HCT116 (cell line): Measurements from ENCODE around the gene GTF3C4. TPM values are rescaled to one million over a fixed set of nuclear protein-coding genes. Genes with fewer than 3 reads are reported as not detected.

Experiments
- ATAC-seq: fragments of 200-7000 bp; cut with Tn5 transposase; 2 replicates; pipeline ENCODE4 v1.9.1; 2020; ENCODE audit warnings: mild to moderate bottlenecking, moderate library complexity
- BruUV-seq: library from RNA; stranded (reverse); fragments of 400-500 nt; replicated peaks from 2 replicates; lab custom pipeline; 2021; lab: Mats Ljungman, UMichigan
- CTCF ChIA-PET: fragments of 300-600 bp; sonication (Branson Sonifier 250); formaldehyde crosslinking; loops from one replicate; lab custom pipeline; 2021; ENCODE audit warnings: antibody characterized with exemption; lab: Charles Lee
- POLR2A ChIA-PET: fragments of 300-600, 350-600 bp; sonication (Branson Sonifier 250); formaldehyde crosslinking; loops from one replicate; lab custom pipeline; 2021; ENCODE audit warnings: antibody characterized with exemption; lab: Charles Lee
- RAD21 ChIA-PET, 2 experiments: fragments of 300-600 bp; sonication (Branson Sonifier 250); formaldehyde crosslinking; loops; one replicate each; lab custom pipeline; 2023; ENCODE audit warnings: low total read pairs in 2 of 2; ENCODE audit not compliant: uncharacterized antibody in 2 of 2, unreplicated experiment in 2 of 2, low non-redundant PET in 1 of 2; lab: Charles Lee
- DNase-seq: peaks from one replicate; pipeline ENCODE4 v3.0.0-alpha.2; 2010; ENCODE audit warnings: low read depth, low spot score
- H2AFZ ChIP-seq: fragments of 200-600 bp; shearing (Covaris generic), sonication (generic); 2 replicates; pipeline ENCODE4 v1.6.1; 2017; ENCODE audit warnings: low read depth, mixed run types, mixed read lengths, antibody characterized with exemption, low read length; ENCODE audit not compliant: poor library complexity, severe bottlenecking
- H3K27ac ChIP-seq: 2 replicates; pipeline ENCODE4 v1.5.1; 2012; ENCODE audit warnings: low read depth, low read length
- H3K27me3 ChIP-seq: fragments of 200-600 bp; sonication (generic); 2 replicates; pipeline ENCODE4 v1.6.1; 2016; ENCODE audit warnings: mixed run types, low read length, mixed read lengths; ENCODE audit not compliant: insufficient read depth
- H3K36me3 ChIP-seq, 2 experiments: fragments of 200-500 bp in 1 of 2; fragments of 200-600 bp in 1 of 2; sonication (Bioruptor generic) in 1 of 2; sonication (generic) in 1 of 2; 2 replicates each; pipeline versions ENCODE4 v1.5.1 to v1.6.1; 2014 to 2016; ENCODE audit warnings: low read length in 2 of 2, inconsistent platforms in 1 of 2, mixed read lengths in 1 of 2, mixed run types in 1 of 2; ENCODE audit not compliant: insufficient read depth in 2 of 2, control insufficient read depth in 1 of 2
- H3K4me1 ChIP-seq, 2 experiments: fragments of 200-600 bp in 1 of 2; sonication (generic) in 1 of 2; 2 replicates each; pipeline versions ENCODE4 v1.5.1 to v1.6.1; 2012 to 2017; ENCODE audit warnings: low read length in 2 of 2, inconsistent platforms in 1 of 2, mild to moderate bottlenecking in 1 of 2, mixed read lengths in 1 of 2, mixed run types in 1 of 2, moderate library complexity in 1 of 2; ENCODE audit not compliant: insufficient read depth in 2 of 2, control insufficient read depth in 1 of 2
- H3K4me2 ChIP-seq: fragments of 200-600 bp; sonication (generic); 2 replicates; pipeline ENCODE4 v1.6.1; 2017; ENCODE audit warnings: mixed run types, low read length, mixed read lengths
- H3K4me3 ChIP-seq, 2 experiments: fragments of 200-600 bp in 1 of 2; sonication (generic) in 1 of 2; replicated peaks in 1 of 2; 2 replicates each; pipeline ENCODE4 v1.5.1; 2011 to 2016; ENCODE audit warnings: low read length in 2 of 2, control low read depth in 1 of 2, low read depth in 1 of 2, mild to moderate bottlenecking in 1 of 2, mixed read lengths in 1 of 2, mixed run types in 1 of 2
- H3K79me2 ChIP-seq: fragments of 200-600 bp; sonication (generic); 2 replicates; pipeline ENCODE4 v1.6.1; 2017; ENCODE audit warnings: mild to moderate bottlenecking, mixed run types, low read length, moderate library complexity, mixed read lengths; ENCODE audit not compliant: insufficient read depth
- H3K9ac ChIP-seq: fragments of 200-600 bp; sonication (generic); 2 replicates; pipeline ENCODE4 v1.6.1; 2016; ENCODE audit warnings: low read length, mixed read lengths
- H3K9me2 ChIP-seq: fragments of 200-600 bp; sonication (generic), shearing (Covaris generic); 2 replicates; pipeline ENCODE4 v1.6.1; 2017; ENCODE audit warnings: mixed run types, mild to moderate bottlenecking, moderate library complexity; ENCODE audit not compliant: insufficient read depth
- H3K9me3 ChIP-seq, 2 experiments: fragments of 200-500 bp in 1 of 2; fragments of 200-600 bp in 1 of 2; sonication (Bioruptor generic) in 1 of 2; sonication (generic) in 1 of 2; 2 replicates each; pipeline ENCODE4 v1.6.1; 2014 to 2017; ENCODE audit warnings: low read length in 2 of 2, mixed read lengths in 2 of 2, inconsistent platforms in 1 of 2, low read depth in 1 of 2, mild to moderate bottlenecking in 1 of 2, mixed run types in 1 of 2, moderate library complexity in 1 of 2; ENCODE audit not compliant: control insufficient read depth in 1 of 2, insufficient read depth in 1 of 2
- H4K20me1 ChIP-seq: fragments of 200-600 bp; sonication (generic), shearing (Covaris generic); 2 replicates; pipeline ENCODE4 v1.6.1; 2017; ENCODE audit warnings: mixed run types, mild to moderate bottlenecking, moderate library complexity; ENCODE audit not compliant: insufficient read depth
- ATF3 ChIP-seq: IDR thresholded peaks from 2 replicates; pipeline ENCODE4 v1.6.1; 2012
- CBX3 ChIP-seq: IDR thresholded peaks from 2 replicates; pipeline ENCODE4 v1.6.1; 2012; ENCODE audit warnings: low read depth
- CEBPB ChIP-seq: IDR thresholded peaks from 2 replicates; pipeline ENCODE4 v1.6.1; 2012; ENCODE audit warnings: low read depth
- EGR1 ChIP-seq: IDR thresholded peaks from 2 replicates; pipeline ENCODE4 v1.6.1; 2012; ENCODE audit warnings: low read depth
- ELF1 ChIP-seq: IDR thresholded peaks from 2 replicates; pipeline ENCODE4 v1.6.1; 2012; ENCODE audit warnings: low read depth, borderline replicate concordance
- EZH2 ChIP-seq: fragments of 200-600 bp; sonication (generic); IDR thresholded peaks from 2 replicates; pipeline ENCODE4 v1.6.1; 2017; ENCODE audit warnings: antibody characterized with exemption, mixed run types
- EZH2phosphoT487 ChIP-seq: fragments of 200-600 bp; IDR thresholded peaks from 2 replicates; pipeline ENCODE4 v1.6.1; 2018; ENCODE audit warnings: antibody characterized with exemption, borderline replicate concordance
- JUND ChIP-seq: IDR thresholded peaks from 2 replicates; pipeline ENCODE4 v1.6.1; 2012
- POLR2A ChIP-seq: IDR thresholded peaks from 2 replicates; pipeline ENCODE4 v1.7.0; 2011; ENCODE audit warnings: borderline replicate concordance; ENCODE audit not compliant: insufficient read depth, insufficient read length; ENCODE audit errors: extremely low read depth
- RAD21 ChIP-seq: IDR thresholded peaks from 2 replicates; pipeline ENCODE4 v1.6.1; 2012; ENCODE audit warnings: low read depth, mild to moderate bottlenecking
- SRF ChIP-seq: IDR thresholded peaks from 2 replicates; pipeline ENCODE4 v1.6.1; 2012; ENCODE audit warnings: low read depth
- YY1 ChIP-seq: IDR thresholded peaks from 2 replicates; pipeline ENCODE4 v1.6.1; 2011; ENCODE audit warnings: low read length, low read depth, moderate library complexity, mild to moderate bottlenecking; ENCODE audit not compliant: insufficient replicate concordance; ENCODE audit errors: extremely low read depth
- ZFX ChIP-seq: fragments of 450-650 bp; IDR thresholded peaks from 2 replicates; pipeline ENCODE4 v1.6.1; 2017
- intact Hi-C: fragments of 100-400 bp; cut with micrococcal nuclease; formaldehyde crosslinking; loops from 2 replicates; pipeline ENCODE4 v1.10.0; 2022
- total RNA-seq: library from RNA; stranded (reverse); gene quantifications from one replicate; pipeline ENCODE4 v1.2.1, GENCODE V29; 2021; ENCODE audit not compliant: unreplicated experiment
- TF ChIP-seq, protein P1 (sequence below): IDR thresholded peaks from 2 replicates; pipeline ENCODE4 v1.6.1; 2012; ENCODE audit warnings: low read depth

Gene GTF3C4
- total RNA-seq, 1 experiment from 2014 or later = 26.4 TPM

DNA sequence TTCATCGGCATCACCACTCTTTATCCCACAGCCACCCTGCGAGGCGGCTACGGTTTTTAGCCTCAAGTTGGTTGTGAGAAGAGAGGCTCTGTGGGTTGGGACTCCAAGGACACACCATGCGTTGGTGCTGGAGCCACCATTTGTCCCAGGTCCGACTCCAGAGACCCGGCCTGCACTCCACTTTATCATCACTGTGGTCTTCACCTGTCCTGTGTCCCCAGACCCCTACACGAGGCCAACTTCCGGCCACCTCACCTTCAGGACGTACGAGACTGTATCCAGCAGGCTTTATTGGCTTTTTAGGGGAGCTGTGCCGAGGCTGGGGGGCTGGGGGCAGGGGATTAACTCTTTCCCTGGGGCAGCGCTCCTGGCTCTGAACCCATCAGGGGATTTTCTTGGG lies 55.0 kb downstream of the GTF3C4 start:
- H3K9me3 ChIP-seq = no peaks in the 10 kb centered on the region
- ChIA-PET POLR2A (no interaction called here), CTCF (no interaction called here), RAD21 (no interaction called here)
- no TSS peak for BruUV-seq
- H3K9ac ChIP-seq = no peak overlapping the region
- no peaks in the 10 kb centered on the region for H3K4me1 ChIP-seq
- no peak for ATAC-seq
- no peaks in the 10 kb centered on the region for H3K79me2 ChIP-seq
- no peaks in the 10 kb centered on the region for H3K9me2 ChIP-seq
- intact Hi-C loops = no loop called here
- H3K27me3 ChIP-seq = peaks cover 14% of the 10 kb centered on the region; the same call in 1 of the 2 replicates
- no peaks in the 10 kb centered on the region for H4K20me1 ChIP-seq
- no peak overlapping the region for H2AFZ ChIP-seq
- no peak overlapping the region for H3K4me3 ChIP-seq
- no peak overlapping the region for H3K27ac ChIP-seq
- H3K36me3 ChIP-seq = no peaks in the 10 kb centered on the region
- no peak overlapping the region for H3K4me2 ChIP-seq
- no peak for DNase-seq
- TF ChIP-seq, protein P1, sequence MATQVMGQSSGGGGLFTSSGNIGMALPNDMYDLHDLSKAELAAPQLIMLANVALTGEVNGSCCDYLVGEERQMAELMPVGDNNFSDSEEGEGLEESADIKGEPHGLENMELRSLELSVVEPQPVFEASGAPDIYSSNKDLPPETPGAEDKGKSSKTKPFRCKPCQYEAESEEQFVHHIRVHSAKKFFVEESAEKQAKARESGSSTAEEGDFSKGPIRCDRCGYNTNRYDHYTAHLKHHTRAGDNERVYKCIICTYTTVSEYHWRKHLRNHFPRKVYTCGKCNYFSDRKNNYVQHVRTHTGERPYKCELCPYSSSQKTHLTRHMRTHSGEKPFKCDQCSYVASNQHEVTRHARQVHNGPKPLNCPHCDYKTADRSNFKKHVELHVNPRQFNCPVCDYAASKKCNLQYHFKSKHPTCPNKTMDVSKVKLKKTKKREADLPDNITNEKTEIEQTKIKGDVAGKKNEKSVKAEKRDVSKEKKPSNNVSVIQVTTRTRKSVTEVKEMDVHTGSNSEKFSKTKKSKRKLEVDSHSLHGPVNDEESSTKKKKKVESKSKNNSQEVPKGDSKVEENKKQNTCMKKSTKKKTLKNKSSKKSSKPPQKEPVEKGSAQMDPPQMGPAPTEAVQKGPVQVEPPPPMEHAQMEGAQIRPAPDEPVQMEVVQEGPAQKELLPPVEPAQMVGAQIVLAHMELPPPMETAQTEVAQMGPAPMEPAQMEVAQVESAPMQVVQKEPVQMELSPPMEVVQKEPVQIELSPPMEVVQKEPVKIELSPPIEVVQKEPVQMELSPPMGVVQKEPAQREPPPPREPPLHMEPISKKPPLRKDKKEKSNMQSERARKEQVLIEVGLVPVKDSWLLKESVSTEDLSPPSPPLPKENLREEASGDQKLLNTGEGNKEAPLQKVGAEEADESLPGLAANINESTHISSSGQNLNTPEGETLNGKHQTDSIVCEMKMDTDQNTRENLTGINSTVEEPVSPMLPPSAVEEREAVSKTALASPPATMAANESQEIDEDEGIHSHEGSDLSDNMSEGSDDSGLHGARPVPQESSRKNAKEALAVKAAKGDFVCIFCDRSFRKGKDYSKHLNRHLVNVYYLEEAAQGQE = no peak
- TF ChIP-seq EGR1 = no peak
- no peak for TF ChIP-seq EZH2phosphoT487
- no peak for TF ChIP-seq JUND
- no peak for TF ChIP-seq ELF1
- no peak for TF ChIP-seq CBX3

- H3K4me2 ChIP-seq = no peak overlapping the region
- H2AFZ ChIP-seq = no peak overlapping the region
- intact Hi-C loops = no loop called here
- H3K4me1 ChIP-seq = no peaks in the 10 kb centered on the region
- H3K27me3 ChIP-seq = peaks cover 14% of the 10 kb centered on the region; the same call in 1 of the 2 replicates
- H3K79me2 ChIP-seq = no peaks in the 10 kb centered on the region
- ChIA-PET CTCF (no interaction called here), RAD21 (no interaction called here), POLR2A (no interaction called here)
- H3K27ac ChIP-seq = no peak overlapping the region
- H3K36me3 ChIP-seq = no peaks in the 10 kb centered on the region
- H3K9me2 ChIP-seq = no peaks in the 10 kb centered on the region
- ATAC-seq (no peak), DNase-seq (no peak)
- no peaks in the 10 kb centered on the region for H3K9me3 ChIP-seq
- H4K20me1 ChIP-seq = no peaks in the 10 kb centered on the region
- H3K9ac ChIP-seq = no peak overlapping the region
- no TSS peak for BruUV-seq
- H3K4me3 ChIP-seq = no peak overlapping the region
- TF ChIP-seq RAD21 (no peak), CEBPB (no peak), EGR1 (no peak), POLR2A (no peak), SRF (no peak), EZH2 (no peak), YY1 (no peak), ATF3 (no peak), ZFX (no peak), JUND (no peak)
- TF ChIP-seq, protein P1 = no peak
Observed at GRCh38 chr9:132726576-132727130, 56.4 kb downstream of the GTF3C4 start.
